Measurements from ENCODE around the gene ARHGEF19.
A peak's percentile ranks its signal among the peaks of the same experiment; 100 is the strongest.
"Not testable (repeated sequence)": the region's sequence is repeated elsewhere in the genome, so short reads cannot be mapped to it uniquely, and the experiment has no call there.

Gene ARHGEF19

GRCh38 chr1:16167331-16168143 lies 44.9 kb downstream of the ARHGEF19 start:
- peak; percentile 43 to 52 for DNase-seq (ENCODE audit: low read depth in 2 of 2)

- no peak for DNase-seq (ENCODE audit: low read depth in 2 of 2)
These were observed 46.3 kb downstream of the ARHGEF19 start for GRCh38 chr1:16166117-16166516.

GRCh38 chr1:16165548-16165947 lies 46.9 kb downstream of the ARHGEF19 start:
- DNase-seq (ENCODE audit: low read depth in 2 of 2), result no peak

GRCh38 chr1:16165073-16165364 lies 47.4 kb downstream of the ARHGEF19 start:
- DNase-seq (ENCODE audit: low read depth in 2 of 2), result no peak

GRCh38 chr1:16164213-16165072 lies 48.0 kb downstream of the ARHGEF19 start:
- DNase-seq (ENCODE audit: low read depth in 2 of 2), result no peak

GRCh38 chr1:16163608-16164212 lies 48.7 kb downstream of the ARHGEF19 start:
- DNase-seq (ENCODE audit: low read depth in 2 of 2), result not testable (repeated sequence)

- DNase-seq (ENCODE audit: low read depth in 2 of 2), result peak; percentile 35 to 48
These were observed 50.2 kb downstream of the ARHGEF19 start for GRCh38 chr1:16162163-16162822.

GRCh38 chr1:16161717-16162116 lies 50.7 kb downstream of the ARHGEF19 start:
- DNase-seq (ENCODE audit: low read depth in 2 of 2), result no peak

- DNase-seq (ENCODE audit: low read depth in 2 of 2), result no peak
These were observed 53.2 kb downstream of the ARHGEF19 start for GRCh38 chr1:16158993-16159831.

- DNase-seq (ENCODE audit: low read depth in 2 of 2), result no peak
These were observed 54.4 kb downstream of the ARHGEF19 start for GRCh38 chr1:16158025-16158424.

GRCh38 chr1:16156848-16157495 lies 55.5 kb downstream of the ARHGEF19 start:
- DNase-seq (ENCODE audit: low read depth in 2 of 2), result no peak

GRCh38 chr1:16155537-16156410 lies 56.7 kb downstream of the ARHGEF19 start, which contains the start of gene EPHA2:
Gene EPHA2, minus strand, starts transcription at chr1:16156069. Its CDS starts 137 bp downstream, at chr1:16155932.
- DNase-seq (ENCODE audit: low read depth in 2 of 2), result no peak

GRCh38 chr1:16153999-16154673 lies 58.3 kb downstream of the ARHGEF19 start:
- DNase-seq (ENCODE audit: low read depth in 2 of 2), result no peak

GRCh38 chr1:16153096-16153998 lies 59.1 kb downstream of the ARHGEF19 start:
- no peak for DNase-seq (ENCODE audit: low read depth in 2 of 2)

GRCh38 chr1:16152481-16153087 lies 59.9 kb downstream of the ARHGEF19 start:
- no peak for DNase-seq (ENCODE audit: low read depth in 2 of 2)

- DNase-seq (ENCODE audit: low read depth in 2 of 2), result no peak
These were observed 60.5 kb downstream of the ARHGEF19 start for GRCh38 chr1:16151995-16152384.

- no peak for DNase-seq (ENCODE audit: low read depth in 2 of 2)
These were observed 61.1 kb downstream of the ARHGEF19 start for GRCh38 chr1:16151196-16151994.

Data from stimulated activated CD8-positive, alpha-beta memory T cell treated with anti-CD3 and anti-CD28 coated beads, Interleukin-7, amount 100 ng/mL, for 4 hours (primary cell).